ENCODE measurements around the gene IFNA2.
A peak's percentile ranks its signal among the peaks of the same experiment; 100 is the strongest.
"Not testable (repeated sequence)": the region's sequence is repeated elsewhere in the genome, so short reads cannot be mapped to it uniquely, and the experiment has no call there.

The IFNA2 gene

GRCh38 chr9:21381448-21382339 lies 3.5 kb downstream of the IFNA2 start:
- DNase-seq, result peak; percentile 27

DNA sequence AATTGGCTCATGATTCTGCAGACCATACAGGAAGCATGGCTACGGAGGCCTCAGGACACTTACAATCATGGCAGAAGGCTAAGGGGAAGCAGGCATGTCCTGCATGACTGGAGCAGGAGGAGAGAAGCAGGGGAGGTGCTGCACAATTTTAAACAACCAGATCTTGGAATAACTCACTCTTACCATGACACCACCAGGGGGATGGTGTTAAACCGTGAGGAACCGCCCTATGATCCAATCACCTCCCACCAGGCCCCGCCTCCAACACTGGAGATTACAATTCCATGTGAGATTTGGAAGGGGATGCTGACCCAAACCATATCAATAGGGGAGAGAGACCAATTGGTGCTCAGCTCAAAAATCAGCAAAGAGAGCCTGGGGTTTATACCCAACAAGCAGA lies 13.7 kb downstream of the IFNA2 start:
- DNase-seq, result not testable (repeated sequence)

- DNase-seq, result no peak
Observed at GRCh38 chr9:21367957-21368356, 17.2 kb downstream of the IFNA2 start, which contains the start of gene IFNA13. TSS of gene IFNA13 (minus strand) at chr9:21368057. CDS start at chr9:21368010, 47 bp downstream.

DNA sequence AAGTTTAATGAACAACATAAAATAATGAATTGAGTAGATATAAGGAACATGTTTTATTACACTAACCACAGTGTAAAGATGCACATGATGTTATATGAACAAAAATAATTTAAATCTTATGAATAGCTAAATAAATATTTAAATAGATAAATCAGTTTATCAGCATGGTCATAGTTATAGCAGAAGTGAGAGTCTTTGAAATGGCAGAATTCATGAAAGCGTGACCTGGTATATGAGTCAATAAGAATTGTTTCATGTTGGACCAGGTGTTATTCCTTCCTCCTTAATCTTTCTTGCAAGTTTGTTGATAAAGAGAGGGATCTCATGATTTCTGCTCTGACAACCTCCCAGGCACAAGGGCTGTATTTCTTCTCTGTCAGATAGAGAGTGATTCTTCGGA lies 18.0 kb downstream of the IFNA2 start:
- DNase-seq, result not testable (repeated sequence)

- no peak for DNase-seq
Observed at GRCh38 chr9:21362287-21362686, 22.9 kb downstream of the IFNA2 start.

DNA sequence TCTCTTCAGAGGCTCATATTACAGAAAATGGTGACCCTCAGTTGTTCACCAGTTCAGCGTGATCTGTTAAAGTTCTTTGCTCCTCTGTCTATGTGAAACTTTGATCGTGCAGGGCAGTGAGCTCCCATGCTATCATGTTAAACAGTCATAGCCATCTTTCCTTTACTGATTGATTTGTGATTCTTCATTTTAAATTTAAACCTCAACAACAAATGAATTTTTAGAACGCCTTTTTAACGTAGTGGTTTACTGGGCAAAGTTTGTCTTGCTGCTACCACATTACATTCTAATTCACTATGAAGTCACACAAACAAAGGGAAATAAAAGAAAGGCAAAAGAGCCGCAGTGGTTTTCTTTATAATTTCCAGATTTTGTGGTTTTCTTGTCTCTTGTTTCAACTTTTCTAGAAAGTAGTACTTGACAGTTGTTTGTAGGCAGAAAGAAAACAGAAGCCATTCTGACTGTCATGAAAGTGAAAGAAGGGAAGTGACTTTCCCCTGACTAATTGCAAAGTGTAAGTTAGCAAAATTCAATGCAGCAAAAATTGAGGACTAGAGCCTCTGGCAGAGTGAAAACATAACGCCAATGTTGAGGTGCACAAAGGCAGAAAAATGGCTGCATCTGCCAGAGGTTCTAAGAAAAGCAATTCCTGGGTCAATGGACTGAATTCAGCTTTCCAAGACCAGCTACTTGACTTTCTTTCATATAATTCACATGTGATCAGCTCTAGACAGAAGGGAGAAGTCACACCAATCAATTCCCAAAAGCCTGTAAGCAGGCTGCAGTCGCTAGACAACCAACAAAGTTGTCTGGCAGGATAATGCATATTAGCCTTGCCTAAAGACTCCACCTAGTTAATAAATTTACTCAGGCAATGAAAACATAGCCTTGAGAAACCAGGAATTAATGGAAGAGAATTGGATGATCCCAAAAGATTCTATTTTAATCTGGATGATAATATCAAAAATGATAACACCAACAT lies 27.4 kb downstream of the IFNA2 start:
- no peak for DNase-seq

- no peak for DNase-seq
Observed at GRCh38 chr9:21350787-21351186, 34.4 kb downstream of the IFNA2 start, which contains the start of gene IFNA6. TSS of gene IFNA6 (minus strand) at chr9:21350887. CDS start at chr9:21350887, 0 bp downstream.

GRCh38 chr9:21348430-21348970 lies 36.7 kb downstream of the IFNA2 start:
- DNase-seq, result no peak

- no peak for DNase-seq
Observed at GRCh38 chr9:21340735-21341134, 44.5 kb downstream of the IFNA2 start.

GRCh38 chr9:21336457-21336856 lies 48.7 kb downstream of the IFNA2 start:
- DNase-seq, result no peak

DNA sequence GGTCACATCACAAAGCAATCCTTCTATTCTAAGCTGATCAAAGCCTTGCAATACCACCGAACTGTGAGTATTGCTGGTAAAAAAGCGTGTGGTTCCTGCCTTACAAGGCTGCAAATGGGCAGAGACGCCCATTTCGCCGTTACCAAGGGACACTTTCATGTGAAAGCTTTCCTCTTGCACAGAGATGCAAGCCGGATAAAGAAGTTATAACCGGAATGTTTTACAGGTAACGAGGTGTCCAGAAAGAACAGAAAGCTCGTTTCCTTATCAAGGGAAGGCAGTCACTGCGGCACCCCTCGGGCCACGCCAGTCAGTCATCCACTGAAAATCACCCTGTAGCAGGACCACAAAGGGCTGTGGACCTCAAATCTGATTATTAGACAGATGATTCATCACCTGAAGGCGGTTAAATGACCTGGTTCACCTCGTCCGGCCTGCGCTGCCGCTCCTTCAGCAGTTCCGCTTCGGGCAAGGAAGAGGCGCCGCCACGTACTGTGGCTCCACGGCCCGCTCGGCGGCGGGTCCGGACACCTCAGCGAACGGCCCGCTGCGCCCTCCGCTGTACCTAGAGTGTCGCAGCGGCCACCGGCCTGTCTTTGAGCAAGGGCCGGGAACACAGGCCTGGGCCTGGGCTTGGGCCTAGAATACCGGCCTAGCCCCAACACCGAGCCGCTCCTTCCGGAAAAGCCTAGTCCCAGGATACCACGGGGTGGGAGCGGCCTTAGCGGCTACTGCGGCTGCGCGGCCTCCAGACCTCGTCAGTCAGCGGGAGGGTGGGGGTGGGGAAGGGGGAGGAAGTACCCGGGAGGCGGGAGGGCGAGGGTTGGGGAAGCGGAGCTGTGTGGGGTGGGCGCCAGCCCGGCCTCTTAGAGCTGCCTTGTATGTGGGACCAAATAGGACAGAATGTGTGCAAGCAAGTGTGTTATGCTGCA lies 50.2 kb downstream of the IFNA2 start, which contains the start of gene KLHL9:
Gene KLHL9, minus strand, starts transcription at position 704 of the 932 bp plus-strand sequence. Its CDS starts 545 bp downstream, at position 159.
- peak; percentile 16 for DNase-seq

All from NCI-H187 treated with DMSO at 0.1 percent for 48 hours (cell line).